ENCODE measurements around the gene SEC22C.
"Not testable (repeated sequence)": the region's sequence is repeated elsewhere in the genome, so short reads cannot be mapped to it uniquely, and the experiment has no call there.

Gene SEC22C

DNA sequence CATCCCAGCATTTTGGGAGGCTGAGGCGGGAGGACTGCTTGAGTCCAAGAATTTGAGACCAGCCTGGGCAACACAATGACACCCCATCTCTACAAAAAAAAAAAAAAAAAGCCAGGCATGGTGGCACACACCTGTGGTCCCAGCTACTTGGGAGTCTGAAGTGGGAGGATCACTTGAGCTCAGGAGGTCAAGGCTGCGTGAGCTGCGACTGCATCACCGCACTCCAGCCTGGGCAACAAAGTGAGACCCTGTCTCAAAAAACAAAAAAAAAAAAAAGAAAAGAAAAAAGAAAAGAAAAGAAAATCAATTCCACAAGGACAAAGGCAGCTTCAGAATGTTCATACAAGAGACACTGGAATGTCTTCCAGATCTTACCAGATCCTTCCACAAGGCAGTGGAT lies 2.4 kb downstream of the SEC22C start:
- DNase-seq, result not testable (repeated sequence)

DNA sequence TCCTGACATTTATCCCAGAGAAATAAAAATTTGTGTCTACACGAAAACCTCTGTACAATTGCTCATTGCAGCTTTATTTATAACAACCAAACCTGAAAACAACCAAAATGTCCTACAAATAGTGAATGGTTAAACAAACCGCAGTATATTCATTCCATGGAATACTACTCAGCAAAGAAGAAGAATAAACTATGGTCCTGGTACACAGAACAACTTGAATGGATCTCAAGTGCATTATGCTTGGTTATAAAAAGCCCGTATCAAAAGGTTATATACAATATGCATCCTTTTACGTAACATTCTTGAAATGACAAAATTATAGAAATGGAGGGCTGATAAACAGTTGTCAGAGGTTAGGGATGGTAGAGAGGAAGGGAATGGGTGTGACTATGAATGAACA lies 3.7 kb downstream of the SEC22C start:
- no peak for DNase-seq

DNA sequence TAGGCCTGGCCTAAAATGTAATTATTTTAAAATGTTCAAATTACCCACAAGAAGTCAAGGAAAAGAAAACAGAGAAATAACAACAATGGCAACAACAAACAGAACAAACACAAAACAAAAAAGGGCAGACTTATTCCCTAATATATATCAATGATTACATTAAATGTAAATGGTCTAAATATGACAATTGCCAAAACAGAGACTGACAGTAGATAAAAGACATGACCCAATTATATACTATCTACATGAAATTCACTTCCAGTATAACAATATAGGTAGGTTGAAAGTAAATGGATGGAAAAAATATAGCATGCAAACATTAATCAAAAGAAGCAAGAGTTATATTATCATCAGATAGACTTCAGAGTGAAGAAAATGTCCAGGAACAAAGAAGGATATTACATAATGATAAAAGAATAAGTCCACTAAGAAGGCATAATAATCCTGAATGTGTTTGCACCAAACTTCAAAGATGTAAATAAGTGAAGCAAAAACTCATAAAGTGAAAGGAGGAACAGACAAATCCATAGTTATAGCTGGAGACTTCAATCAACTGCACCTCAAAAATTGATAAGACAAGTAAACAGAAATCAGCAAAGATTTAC lies 6.5 kb downstream of the SEC22C start:
- DNase-seq, result no peak

DNA sequence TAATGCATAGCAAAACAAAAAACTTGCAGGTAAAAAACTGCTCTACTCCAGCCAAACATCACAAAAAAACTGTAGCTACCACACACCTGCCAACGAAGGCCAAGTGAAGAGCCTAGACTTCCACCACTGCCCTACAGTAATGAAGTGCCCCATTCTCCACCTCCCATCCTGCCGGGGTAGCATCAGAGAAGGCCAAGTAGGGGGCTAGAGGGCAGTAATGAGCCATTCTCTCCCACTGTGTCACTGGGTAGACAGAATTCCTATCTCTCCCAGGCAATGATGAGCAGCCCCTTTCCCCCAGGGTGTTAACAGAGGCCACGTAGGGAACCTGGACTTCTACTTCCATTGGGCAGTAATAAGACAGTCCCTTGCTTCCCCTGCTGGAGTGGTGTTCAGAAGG lies 9.5 kb downstream of the SEC22C start:
- DNase-seq, result no peak

DNA sequence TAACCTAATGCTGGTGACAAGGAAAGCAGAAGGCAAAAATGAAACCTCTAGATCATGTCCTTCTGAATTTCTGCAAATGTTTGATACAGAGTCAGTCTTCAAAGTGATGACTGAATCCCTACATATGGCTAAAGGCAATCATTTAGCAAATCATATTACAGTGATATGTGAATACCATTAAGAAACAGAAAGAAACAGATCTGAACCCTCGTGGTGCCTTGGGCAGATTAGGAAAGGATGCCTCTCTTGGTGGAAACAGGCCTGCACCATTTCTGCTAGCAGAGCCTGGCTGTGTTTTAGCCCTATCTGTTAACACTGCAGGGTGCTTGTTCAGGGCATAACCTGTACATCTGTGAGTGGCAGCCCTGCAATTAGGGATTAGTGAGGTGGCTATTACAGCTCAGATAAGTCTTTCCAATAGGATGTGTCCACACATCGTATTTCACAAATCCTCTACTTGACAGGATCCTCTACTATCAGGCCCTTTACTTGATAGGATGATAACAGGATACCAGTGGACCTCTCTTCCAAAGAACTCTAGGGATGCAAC lies 12.1 kb downstream of the SEC22C start:
- no peak for DNase-seq

DNA sequence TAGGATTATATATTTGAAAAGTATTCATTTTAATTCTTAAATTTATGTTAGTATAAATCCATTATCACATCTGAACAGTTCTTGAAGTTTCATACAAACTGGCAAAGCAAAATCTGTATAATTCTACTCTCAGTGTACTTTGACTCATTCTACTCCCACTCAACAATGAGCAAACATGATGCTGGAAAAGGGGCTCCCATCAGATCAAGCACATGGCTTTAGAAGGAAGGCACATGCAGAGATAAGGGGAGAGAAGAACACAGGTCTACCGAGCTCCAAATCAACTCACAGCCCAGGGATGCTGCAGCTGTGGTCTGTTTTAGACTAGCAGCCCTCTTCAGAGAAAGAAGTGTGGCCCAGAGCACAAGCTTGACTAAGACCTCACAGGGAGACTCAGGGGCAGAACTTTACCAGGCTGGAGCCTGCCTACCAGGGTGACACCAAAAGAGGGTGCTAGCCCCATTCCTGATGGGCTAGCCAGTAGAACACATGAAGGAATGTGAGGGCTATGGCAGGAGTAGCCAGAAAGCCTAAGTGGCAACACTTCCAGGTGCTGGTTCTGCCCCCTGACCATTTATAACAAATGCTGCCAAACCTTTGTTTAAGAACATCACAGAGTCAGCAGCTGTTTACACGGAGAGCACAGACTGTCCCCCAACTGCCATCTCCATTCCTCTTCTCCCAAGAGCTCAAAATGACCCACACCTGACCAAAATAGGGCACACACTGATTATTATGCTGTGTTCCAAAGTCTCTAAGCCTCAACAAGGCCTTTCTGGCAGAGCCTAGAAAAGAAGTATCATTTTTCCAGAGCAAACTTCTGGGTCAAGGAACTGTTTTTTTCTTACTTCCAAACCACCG lies 19.5 kb downstream of the SEC22C start:
- DNase-seq, result no peak

DNA sequence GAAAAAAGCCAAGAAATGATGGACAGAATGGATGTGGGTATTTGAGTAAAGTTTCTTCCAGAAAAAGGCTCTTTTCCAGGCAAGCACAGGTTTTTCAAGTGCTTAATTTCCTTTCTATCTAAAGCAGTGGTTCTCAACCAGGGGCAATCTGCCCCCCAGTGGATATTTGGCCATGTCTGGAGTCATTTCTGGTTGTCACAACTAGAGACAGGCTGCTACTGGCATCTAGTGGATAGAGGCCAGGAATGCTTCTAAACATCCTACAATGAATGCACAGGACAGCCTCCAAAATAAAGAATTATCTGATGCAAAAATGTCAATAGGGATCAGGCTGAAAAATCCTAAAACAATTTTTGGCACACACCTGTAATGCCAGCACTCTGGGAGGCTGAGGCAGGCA lies 23.9 kb downstream of the SEC22C start:
- no peak for DNase-seq

DNA sequence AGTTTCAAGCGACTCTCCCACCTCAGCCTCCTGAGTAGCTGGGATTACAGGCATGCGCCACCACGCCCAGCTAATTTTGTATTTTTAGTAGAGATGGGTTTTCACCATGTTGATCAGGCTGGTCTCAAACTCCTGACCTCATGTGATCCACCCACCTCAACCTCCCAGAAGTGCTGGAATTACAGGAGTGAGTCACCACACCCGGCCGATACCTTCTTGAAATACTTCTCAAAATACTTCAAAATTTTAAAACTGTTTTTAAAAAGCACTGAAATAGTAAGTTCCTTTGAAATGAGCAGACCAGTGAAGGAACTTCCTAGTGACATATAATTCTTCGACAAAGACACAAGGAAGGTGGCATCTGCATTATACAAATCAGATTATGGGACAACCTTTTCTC lies 24.9 kb downstream of the SEC22C start:
- DNase-seq, result not testable (repeated sequence)

DNA sequence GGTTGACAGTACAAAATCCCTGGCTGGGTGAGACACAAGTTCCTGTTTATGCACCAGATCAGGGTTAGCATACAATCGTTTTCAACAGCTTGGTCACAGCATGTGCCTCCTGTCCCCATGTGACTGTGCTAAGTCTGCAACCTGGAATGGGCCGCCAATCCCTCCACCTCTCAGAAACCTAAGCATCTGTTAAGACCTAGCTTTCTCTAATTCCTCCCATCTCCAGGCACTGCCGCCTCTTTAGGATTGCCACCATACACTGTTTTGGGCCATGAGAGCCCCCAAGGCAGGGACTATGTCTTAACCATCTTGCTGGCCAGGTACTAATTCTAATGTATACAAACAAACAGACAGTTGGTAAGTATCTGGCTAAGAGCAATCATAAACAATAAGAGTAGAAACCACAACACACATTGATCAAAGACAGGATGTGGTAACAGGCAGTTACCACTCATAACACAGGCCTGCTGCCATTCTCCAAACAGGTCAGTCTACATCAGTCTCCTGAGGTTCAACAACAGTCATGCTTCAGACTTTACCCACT lies 25.6 kb downstream of the SEC22C start:
- no peak for DNase-seq

DNA sequence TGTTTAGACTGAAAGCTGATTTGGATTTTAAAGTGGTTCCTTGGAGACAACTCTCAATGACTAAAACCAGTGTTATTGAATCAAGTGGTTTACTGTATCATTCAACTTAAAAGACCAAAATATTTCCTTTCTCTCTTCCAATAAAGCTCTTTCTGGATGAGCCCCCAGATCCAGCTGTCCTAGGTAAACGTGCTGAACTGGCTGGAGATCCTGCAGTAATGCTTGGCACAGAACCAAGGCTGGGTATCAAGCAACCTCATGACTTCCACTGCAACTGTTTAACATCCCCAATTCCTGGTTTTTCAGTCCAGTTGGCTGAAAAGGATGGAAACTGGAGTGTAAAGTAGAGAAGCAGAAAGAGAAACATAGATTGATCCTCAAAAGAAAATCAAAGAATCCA lies 28.9 kb downstream of the SEC22C start:
- no peak for DNase-seq

DNA sequence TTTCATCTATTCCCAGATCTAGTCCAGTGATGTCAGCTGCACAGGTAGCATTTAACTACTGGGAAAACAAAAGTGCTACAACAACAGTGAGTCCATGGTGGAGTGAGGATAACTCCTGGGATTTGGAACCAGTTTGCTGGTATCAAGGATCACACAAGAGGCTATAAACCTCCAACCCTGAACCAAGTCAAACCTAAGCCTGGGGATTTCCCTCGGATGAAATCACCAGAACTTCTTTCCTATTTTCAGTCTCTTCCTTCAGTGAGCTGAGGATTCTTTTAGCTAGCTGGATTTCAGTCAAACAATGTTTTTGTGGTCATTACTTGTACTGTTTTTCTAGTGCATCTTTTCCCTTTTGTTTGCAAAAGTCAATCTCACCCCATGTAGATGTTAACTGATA lies 31.5 kb downstream of the SEC22C start:
- no peak for DNase-seq

DNA sequence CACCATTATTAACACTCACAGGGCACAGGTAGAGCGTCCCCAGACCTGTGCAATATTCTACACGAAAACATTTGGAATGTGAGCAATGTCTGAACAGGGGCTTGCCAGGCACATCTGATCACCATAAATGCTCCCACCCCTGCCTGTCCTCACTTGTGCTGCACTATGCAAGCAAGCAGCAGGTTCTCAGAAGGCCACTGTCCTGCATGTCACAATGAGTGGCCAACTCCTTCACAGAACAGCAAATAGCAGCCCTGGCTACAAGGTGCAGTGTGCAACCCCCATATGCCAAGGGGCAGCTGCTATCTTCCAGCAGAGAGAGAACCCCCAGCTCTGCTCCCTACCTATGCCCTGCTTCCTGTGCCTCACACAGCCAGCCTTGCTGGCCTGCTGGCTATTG lies 32.6 kb downstream of the SEC22C start:
- DNase-seq, result no peak

DNA sequence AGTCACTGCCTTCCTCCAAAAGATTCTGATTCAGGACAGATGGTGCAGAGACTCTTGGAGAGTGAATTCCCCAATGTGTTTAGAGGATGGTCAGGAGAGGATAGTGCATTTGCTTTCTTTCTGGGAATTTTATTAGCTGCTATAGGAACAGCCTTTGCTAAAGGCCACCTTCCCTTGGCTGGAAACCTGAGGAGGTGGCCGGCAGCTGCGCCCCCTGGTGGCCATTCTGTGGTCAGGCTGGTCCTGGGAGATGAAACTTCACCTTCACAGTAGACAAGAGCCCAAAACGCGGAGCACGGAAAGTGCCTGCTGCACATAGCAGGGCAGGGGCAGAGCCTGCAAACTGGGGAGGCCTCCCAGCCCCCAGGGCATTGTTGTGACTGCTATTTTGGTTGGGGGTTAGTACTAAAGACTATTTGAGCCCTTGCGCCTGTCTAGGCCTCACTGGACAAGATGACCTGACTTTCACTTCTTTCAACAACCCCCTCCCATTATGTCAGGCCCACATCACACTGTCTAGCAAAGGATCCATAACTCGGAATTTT lies 34.3 kb downstream of the SEC22C start:
- DNase-seq, result peak; percentile 20

DNA sequence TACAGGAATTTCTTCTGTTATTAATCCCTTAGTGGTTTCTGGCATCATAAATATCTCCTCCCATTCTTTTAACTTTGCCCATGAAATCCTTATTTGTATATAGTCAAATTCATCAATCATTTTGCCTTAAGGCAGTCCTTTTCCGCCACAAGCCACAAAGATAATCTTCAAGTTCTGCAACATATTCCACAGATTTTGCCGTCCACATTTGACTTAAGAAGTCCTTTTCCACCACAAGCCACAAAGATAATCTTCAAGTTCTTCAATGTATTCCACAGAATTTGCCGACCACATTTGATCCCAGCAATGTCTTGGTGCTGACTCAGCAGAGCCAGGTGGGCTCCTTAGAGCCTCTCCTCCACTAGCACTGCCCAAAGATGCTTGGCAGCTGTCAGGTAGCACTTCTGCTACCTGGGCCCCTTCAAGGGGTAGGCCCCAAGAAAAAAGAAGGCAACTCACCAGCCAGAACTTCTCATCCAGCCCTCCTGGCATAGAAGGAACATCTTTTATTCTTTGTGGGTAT lies 35.0 kb downstream of the SEC22C start:
- no peak for DNase-seq

DNA sequence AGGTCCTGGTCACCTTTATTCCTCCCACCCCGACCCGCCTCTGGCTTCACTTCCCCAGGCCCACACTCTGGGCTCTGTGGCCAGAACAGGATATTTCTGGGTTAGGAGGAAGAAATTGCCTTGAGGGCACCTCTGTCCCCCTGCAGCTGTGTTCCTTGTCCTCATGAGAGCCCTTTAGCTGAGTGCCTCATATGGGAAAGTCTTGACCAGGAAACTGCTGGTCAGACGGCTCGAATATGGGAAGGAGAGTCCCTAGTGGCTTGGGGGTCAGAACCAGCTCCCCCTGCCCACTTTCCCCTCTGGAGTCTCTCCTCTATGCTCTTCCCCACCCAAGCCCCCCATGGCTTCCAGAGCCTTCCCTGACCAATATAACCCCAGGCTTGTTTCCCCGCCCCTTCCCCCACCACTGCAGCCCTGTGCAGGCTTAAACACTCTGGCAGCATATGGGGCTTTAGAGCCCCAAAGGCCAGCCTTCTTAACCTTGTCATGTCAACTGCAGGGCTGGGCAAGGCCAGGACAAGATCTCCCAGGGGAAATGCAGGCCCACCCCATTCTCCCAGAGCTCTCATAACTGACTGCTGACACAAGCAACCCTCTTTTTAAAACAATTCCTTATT lies 36.4 kb downstream of the SEC22C start:
- no peak for DNase-seq

DNA sequence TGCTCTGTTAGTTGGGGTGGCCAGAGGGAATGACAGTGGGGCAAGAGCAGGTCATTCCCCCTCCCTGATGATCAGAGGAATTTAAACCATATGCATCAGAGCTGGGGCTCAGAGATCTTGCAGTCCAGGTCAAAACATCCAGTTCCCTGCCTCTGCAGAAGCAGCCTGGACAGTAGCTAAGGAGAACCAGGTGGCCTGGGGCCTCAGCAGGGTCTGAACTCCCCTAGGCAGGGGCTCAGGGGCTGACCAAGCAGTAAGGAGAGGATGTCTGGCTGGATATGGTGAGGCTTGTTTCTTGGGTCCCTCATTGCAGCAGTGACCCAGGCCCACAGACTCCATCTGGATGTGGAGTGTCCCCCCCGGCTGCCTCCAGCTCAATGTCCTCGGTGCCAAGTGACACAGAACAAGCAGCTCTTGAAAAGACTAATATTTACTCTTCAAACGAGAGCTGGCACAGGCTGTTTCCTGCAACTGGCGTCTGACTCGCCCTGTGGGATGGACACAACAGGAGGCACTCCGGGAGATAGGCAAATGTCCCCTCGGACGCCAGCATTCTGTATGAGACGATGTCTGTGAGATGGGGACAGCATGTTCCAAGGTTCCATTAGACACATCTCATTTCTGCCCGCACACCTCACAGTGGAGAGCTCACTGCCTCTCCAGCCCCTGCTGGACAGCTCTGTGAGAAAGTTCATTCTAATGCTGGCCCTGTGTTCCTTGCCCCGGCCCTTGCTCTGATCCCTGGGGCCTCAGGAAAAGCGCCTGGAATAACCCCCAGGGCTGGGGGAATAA lies 37.1 kb downstream of the SEC22C start:
- DNase-seq, result peak; percentile 33

DNA sequence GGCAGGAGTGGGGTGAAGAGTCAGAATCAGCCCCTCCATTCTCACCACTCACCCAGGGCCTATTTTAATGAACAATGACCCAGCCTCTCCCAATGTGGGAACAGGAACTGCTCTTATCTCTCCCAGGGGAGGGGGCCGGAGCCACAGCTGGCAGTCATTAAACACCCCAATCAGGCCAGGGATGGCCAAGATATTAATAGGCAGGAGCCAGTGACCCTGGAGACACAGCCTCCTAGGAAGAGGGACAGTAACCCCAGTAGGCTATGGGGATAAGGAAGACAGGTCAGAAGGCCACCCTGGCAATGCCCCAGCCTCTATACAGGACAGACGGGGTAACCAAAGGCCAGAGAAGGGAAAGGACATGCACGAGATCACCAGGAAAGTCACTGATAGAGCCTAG lies 40.7 kb downstream of the SEC22C start:
- DNase-seq, result no peak

DNA sequence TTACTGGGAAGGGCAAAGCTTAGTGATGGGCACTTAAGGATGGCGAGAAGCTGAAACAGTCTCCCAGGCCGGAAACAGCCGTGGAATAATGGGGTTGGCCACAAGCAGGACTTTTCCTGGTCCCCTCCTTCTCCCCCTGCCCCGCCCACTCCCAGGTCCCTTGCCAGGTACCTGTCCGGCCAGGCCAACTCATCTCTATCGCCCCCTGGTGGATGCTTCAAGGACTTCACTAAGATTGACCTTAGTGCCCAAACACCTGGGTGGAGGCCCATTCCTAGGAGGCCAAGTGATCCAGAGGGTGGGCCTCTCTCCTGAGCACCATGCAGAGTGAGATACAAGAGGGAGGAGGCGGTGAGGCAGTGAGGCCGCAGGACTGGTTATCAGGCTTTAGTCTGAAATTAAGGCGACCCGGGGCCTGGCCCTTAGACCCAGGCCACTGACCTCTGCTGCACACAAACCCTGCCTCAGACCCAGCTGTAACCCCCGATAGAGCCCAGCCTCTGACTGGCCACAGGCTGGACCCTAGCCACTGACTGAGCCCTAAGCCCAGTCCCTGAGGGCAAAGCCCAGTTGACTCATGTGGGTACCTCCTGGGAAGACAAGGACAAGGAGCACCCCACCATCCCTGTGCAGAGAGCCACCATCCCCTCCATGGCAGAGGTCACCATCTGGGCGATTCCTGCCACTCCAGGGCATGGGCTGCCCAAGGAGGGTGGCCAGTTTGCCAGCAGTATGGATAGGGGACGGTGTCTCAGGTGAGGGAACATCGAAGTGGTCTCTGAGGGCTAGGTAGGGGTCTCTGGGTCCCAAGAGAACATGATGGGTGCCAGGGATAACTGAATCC lies 41.7 kb downstream of the SEC22C start:
- no peak for DNase-seq

DNA sequence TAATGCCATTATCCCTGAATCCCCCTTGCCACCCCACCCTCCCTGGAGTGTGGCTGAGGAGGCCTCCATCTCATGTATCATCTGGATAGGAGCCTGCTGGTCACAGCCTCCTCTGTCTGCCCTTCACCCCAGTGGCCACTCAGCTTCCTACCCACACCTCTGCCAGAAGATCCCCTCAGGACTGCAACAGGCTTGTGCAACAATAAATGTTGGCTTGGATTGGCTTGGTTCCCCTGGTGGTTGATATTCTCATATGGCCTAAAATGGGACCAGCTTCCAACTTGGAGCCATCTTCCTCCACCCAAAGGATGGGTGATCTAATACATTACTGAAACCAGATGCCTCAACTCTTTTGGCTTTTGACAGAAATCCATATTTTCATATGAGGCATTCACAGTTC lies 44.4 kb downstream of the SEC22C start:
- no peak for DNase-seq

DNA sequence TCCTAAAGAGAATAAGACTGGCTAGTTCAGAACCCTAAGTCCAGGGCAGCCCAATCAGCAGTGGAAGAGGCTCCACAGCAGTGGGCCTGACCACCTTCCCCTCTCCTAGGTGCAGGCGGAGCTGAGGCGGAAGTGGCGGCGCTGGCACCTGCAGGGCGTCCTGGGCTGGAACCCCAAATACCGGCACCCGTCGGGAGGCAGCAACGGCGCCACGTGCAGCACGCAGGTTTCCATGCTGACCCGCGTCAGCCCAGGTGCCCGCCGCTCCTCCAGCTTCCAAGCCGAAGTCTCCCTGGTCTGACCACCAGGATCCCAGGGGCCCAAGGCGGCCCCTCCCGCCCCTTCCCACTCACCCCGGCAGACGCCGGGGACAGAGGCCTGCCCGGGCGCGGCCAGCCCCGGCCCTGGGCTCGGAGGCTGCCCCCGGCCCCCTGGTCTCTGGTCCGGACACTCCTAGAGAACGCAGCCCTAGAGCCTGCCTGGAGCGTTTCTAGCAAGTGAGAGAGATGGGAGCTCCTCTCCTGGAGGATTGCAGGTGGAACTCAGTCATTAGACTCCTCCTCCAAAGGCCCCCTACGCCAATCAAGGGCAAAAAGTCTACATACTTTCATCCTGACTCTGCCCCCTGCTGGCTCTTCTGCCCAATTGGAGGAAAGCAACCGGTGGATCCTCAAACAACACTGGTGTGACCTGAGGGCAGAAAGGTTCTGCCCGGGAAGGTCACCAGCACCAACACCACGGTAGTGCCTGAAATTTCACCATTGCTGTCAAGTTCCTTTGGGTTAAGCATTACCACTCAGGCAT lies 45.6 kb downstream of the SEC22C start:
- DNase-seq, result no peak
